Body of pancreas (tissue), 4 donors: ENCODE measurements around the gene PAWR.

Experiments
- POLR2A ChIP-seq, 3 donors: fragments of 450-650 bp; IDR thresholded peaks; one replicate each; pipeline ENCODE4 v1.6.1; 2016; ENCODE audit warnings: antibody characterized with exemption in 3 of 3, mild to moderate bottlenecking in 2 of 3
- TF ChIP-seq, protein P1 (sequence below), 7 experiments: fragments of 450-650 bp in 4 of 7; fragments of 200-600 bp in 3 of 7; sonication (generic) in 3 of 7; IDR thresholded peaks; one replicate each; pipeline ENCODE4 v1.5.1; 2016 to 2019; ENCODE audit warnings: antibody characterized with exemption in 7 of 7

DNA sequence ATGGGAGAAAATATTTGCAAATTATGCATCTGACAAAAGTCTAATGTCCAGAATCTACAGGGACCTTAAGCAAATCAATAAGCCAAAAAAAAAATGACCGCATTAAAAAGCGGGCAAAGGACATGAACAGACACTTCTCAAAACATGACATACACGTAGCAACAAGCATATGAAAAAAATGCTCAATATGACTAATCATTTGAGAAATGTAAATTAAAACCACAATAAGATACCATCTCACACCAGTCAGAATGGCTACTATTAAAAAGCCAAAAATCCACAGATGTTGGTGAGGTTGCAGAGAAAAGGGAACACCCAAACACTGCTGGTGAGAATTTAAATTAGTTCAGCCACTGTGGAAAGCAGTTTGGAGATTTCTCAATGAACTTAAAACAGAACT is 16.1 kb downstream of the PAWR start:
- TF ChIP-seq, protein P1, sequence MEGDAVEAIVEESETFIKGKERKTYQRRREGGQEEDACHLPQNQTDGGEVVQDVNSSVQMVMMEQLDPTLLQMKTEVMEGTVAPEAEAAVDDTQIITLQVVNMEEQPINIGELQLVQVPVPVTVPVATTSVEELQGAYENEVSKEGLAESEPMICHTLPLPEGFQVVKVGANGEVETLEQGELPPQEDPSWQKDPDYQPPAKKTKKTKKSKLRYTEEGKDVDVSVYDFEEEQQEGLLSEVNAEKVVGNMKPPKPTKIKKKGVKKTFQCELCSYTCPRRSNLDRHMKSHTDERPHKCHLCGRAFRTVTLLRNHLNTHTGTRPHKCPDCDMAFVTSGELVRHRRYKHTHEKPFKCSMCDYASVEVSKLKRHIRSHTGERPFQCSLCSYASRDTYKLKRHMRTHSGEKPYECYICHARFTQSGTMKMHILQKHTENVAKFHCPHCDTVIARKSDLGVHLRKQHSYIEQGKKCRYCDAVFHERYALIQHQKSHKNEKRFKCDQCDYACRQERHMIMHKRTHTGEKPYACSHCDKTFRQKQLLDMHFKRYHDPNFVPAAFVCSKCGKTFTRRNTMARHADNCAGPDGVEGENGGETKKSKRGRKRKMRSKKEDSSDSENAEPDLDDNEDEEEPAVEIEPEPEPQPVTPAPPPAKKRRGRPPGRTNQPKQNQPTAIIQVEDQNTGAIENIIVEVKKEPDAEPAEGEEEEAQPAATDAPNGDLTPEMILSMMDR (IDR thresholded peaks at IDR 0.05): no peak
- TF ChIP-seq POLR2A (IDR thresholded peaks at IDR 0.05): no peak
